ENCODE data around the gene PLA2G4C.

Gene PLA2G4C

GRCh38 chr19:48051335-48052033 lies 59.1 kb downstream of the PLA2G4C start:
- no peak for DNase-seq

GRCh38 chr19:48044561-48044960 lies 66.1 kb downstream of the PLA2G4C start:
- no peak for DNase-seq

- no peak for DNase-seq
These were observed 66.8 kb downstream of the PLA2G4C start, which contains the start of gene CABP5 for GRCh38 chr19:48043675-48044258. Gene CABP5, minus strand, starts transcription at chr19:48044079. Its CDS starts 157 bp downstream, at chr19:48043922.

- no peak for DNase-seq
These were observed 68.6 kb downstream of the PLA2G4C start for GRCh38 chr19:48041877-48042580.

- DNase-seq, result no peak
These were observed 73.9 kb downstream of the PLA2G4C start for GRCh38 chr19:48036765-48037164.

GRCh38 chr19:48033604-48034003 lies 77.0 kb downstream of the PLA2G4C start:
- DNase-seq, result no peak

- no peak for DNase-seq
These were observed 80.5 kb downstream of the PLA2G4C start for GRCh38 chr19:48030073-48030472.

GRCh38 chr19:48029431-48029830 lies 81.2 kb downstream of the PLA2G4C start:
- no peak for DNase-seq

GRCh38 chr19:48025480-48025879 lies 85.1 kb downstream of the PLA2G4C start:
- no peak for DNase-seq

GRCh38 chr19:48023518-48023917 lies 87.1 kb downstream of the PLA2G4C start:
- no peak for DNase-seq

GRCh38 chr19:48023011-48023410 lies 87.6 kb downstream of the PLA2G4C start:
- DNase-seq, result no peak

- DNase-seq, result no peak
These were observed 89.9 kb downstream of the PLA2G4C start for GRCh38 chr19:48020686-48021085.

- no peak for DNase-seq
These were observed 99.5 kb downstream of the PLA2G4C start for GRCh38 chr19:48010932-48011758.

- no peak for DNase-seq
These were observed 103.9 kb downstream of the PLA2G4C start for GRCh38 chr19:48006762-48007161.

GRCh38 chr19:48004236-48004635 lies 106.4 kb downstream of the PLA2G4C start:
- no peak for DNase-seq

GRCh38 chr19:48000846-48001245 lies 109.8 kb downstream of the PLA2G4C start:
- no peak for DNase-seq

GRCh38 chr19:47998800-47999199 lies 111.8 kb downstream of the PLA2G4C start:
- no peak for DNase-seq

All from NCI-H748 treated with DMSO at 0.1 percent for 48 hours (cell line).